LNCAP (cell line): Measurements from ENCODE around the gene PLA2G1B.
A peak's percentile ranks its signal among the peaks of the same experiment; 100 is the strongest.

Experiments used
- CTCF ChIP-seq: fragments of 450-650 bp; IDR thresholded peaks from 2 replicates; pipeline ENCODE4 v1.5.1; 2017; ENCODE audit warnings: mild to moderate bottlenecking

Gene PLA2G1B

DNA sequence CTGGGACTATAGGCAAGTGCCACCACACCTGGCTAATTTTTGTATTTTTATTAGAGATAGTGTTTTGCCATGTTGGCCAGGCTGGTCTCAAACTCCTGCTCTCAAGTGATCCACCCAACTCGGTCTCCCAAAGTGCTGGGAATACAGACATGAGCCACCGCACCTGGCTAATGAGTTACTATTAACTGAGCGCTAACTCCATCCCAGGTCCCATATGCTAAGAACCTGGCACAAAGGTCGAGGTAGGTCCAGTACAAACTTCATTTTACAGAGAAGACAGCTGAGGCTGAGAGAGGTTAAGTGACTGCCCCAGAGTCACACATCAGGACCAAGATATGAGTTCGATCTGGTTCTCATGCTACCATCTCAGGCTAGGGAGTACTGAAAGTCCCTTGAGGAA, 4.5 kb upstream of the PLA2G1B start:
- no peak for TF ChIP-seq CTCF

DNA sequence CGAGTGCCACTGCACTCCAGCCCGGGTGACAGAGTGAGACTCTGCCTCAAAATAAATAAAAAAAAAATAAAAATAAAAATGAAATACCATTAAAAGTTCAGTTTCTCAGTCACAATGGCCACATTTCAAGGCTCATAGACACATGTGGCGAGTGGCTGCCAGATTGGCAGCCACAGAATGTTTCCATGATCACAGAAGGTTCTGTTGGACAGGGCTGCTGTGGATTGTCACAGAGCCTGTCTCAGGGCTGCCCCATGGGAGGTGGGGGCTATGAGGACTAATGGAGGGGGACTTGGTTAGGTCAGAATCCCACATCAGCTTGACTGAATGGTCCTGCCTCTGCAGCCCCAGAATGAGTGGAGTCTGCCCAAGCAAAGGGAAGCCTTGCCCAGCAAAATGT, 3.8 kb upstream of the PLA2G1B start:
- TF ChIP-seq CTCF, result no peak

- no peak for TF ChIP-seq CTCF
Measured at GRCh38 chr12:120328228-120328627, 649 bp upstream of the PLA2G1B start.

DNA sequence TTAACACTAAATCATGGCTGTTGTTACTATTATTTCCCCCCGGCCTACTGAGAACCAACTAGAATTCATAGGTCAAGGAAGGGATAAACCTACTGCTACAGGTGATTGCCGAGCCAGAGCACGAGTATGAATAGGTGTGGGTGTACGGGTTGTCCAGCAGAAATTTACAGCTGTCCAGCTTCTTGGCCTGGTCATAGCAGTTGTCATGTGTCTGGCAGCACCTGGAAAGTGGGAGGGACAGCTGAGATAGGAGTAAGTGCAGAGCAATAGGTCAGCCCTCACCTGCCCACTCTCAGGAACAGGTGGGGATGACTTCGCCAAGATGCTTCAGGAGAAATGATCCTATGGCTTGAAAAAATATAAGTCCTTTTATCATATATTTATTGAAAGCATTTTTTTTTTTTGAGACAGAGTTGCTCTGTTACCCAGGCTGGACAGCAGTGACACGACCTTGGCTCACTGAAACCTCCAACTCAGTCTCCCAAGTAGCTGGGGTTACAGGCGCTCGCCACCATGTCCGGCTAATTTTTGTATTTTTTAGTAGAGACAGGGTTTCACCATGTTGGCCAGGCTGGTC, 2.6 kb downstream of the PLA2G1B start:
- TF ChIP-seq CTCF, result no peak

DNA sequence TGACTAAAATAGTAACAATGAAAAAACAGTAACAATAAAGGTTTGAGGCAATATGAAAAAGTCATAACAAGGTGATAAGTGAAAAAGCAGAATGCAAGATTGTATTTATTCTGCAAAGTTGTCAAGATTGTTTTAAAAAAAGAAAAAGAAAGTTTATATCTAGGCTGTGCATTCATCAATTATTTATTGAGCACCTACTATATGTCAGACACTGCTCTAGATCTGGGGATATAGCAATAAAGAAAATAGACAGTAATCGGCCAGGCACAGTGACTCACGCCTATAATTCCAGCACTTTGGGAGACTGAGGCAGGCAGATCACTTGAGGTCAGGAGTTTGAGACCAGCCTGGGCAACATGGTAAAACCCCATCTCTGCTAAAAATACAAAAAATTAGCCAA, 3.8 kb downstream of the PLA2G1B start:
- no peak for TF ChIP-seq CTCF

GRCh38 chr12:120321382-120322202, 6.0 kb downstream of the PLA2G1B start:
- no peak for TF ChIP-seq CTCF

GRCh38 chr12:120317224-120318105, 10.1 kb downstream of the PLA2G1B start:
- TF ChIP-seq CTCF, result peak; percentile 60
